Trophoblast cell (in vitro differentiated cells and primary cell): ENCODE data around the gene CDHR3.

Experiments
- DNase-seq, 2 donors: peaks; one replicate each; pipeline ENCODE4 v3.0.0-alpha.2; 2016
- H2AFZ ChIP-seq: 2 replicates; pipeline ENCODE4 v1.6.1; 2013; ENCODE audit warnings: low read length, moderate library complexity, mild to moderate bottlenecking; ENCODE audit not compliant: insufficient read depth, poor library complexity
- H2AK5ac ChIP-seq: 2 replicates; pipeline ENCODE4 v1.6.1; 2013; ENCODE audit warnings: mild to moderate bottlenecking, low read length
- H2BK120ac ChIP-seq: 2 replicates; pipeline ENCODE4 v1.6.1; 2013; ENCODE audit warnings: low read length, mild to moderate bottlenecking, moderate library complexity; ENCODE audit not compliant: insufficient read depth, poor library complexity
- H2BK12ac ChIP-seq: 2 replicates; pipeline ENCODE4 v1.6.1; 2013; ENCODE audit warnings: mild to moderate bottlenecking, low read length, moderate library complexity
- H2BK5ac ChIP-seq: 2 replicates; pipeline ENCODE4 v1.6.1; 2013; ENCODE audit warnings: low read length, low read depth, moderate library complexity, mild to moderate bottlenecking; ENCODE audit not compliant: poor library complexity
- H3K14ac ChIP-seq: 2 replicates; pipeline ENCODE4 v1.6.1; 2013; ENCODE audit warnings: mild to moderate bottlenecking, low read length
- H3K18ac ChIP-seq: 2 replicates; pipeline ENCODE4 v1.6.1; 2013; ENCODE audit warnings: mild to moderate bottlenecking, low read length
- H3K23ac ChIP-seq: 2 replicates; pipeline ENCODE4 v1.6.1; 2013; ENCODE audit warnings: low read length
- H3K27ac ChIP-seq: 2 replicates; pipeline ENCODE4 v1.5.1; 2013; ENCODE audit warnings: low read depth, mild to moderate bottlenecking, inconsistent platforms, low read length, moderate library complexity
- H3K27me3 ChIP-seq: 2 replicates; pipeline ENCODE4 v1.6.1; 2013; ENCODE audit warnings: inconsistent platforms, mild to moderate bottlenecking, low read length, moderate library complexity; ENCODE audit not compliant: insufficient read depth
- H3K36me3 ChIP-seq, 2 experiments: 1 replicate in 1 of 2; 2 replicates in 1 of 2; pipeline ENCODE4 v1.6.1; 2013; ENCODE audit warnings: low read length in 2 of 2, mild to moderate bottlenecking in 2 of 2, moderate library complexity in 1 of 2; ENCODE audit not compliant: insufficient read depth in 2 of 2, control insufficient read depth in 1 of 2
- H3K4ac ChIP-seq: 2 replicates; pipeline ENCODE4 v1.6.1; 2013; ENCODE audit warnings: low read depth, mild to moderate bottlenecking, low read length, moderate library complexity
- H3K4me1 ChIP-seq, 2 experiments: 1 replicate in 1 of 2; 2 replicates in 1 of 2; pipeline ENCODE4 v1.6.1; 2013; ENCODE audit warnings: low read length in 2 of 2, mild to moderate bottlenecking in 2 of 2, moderate library complexity in 1 of 2; ENCODE audit not compliant: insufficient read depth in 2 of 2, control insufficient read depth in 1 of 2
- H3K4me2 ChIP-seq: 2 replicates; pipeline ENCODE4 v1.6.1; 2013; ENCODE audit warnings: inconsistent platforms, mild to moderate bottlenecking, low read length, moderate library complexity
- H3K4me3 ChIP-seq: 2 replicates; pipeline ENCODE4 v1.5.1; 2013; ENCODE audit warnings: mild to moderate bottlenecking, low read depth, low read length, inconsistent platforms
- H3K79me1 ChIP-seq: one replicate; pipeline ENCODE4 v1.6.1; 2013; ENCODE audit warnings: low read length
- H3K79me2 ChIP-seq: 2 replicates; pipeline ENCODE4 v1.6.1; 2013; ENCODE audit warnings: low read length, mild to moderate bottlenecking; ENCODE audit not compliant: control insufficient read depth, insufficient read depth, poor library complexity
- H3K9ac ChIP-seq: 2 replicates; pipeline ENCODE4 v1.6.1; 2013; ENCODE audit warnings: mild to moderate bottlenecking, low read length
- H3K9me3 ChIP-seq: 2 replicates; pipeline ENCODE4 v1.6.1; 2013; ENCODE audit warnings: low read depth, mild to moderate bottlenecking, control low read depth, inconsistent platforms, low read length; ENCODE audit not compliant: insufficient read depth
- H4K12ac ChIP-seq: 2 replicates; pipeline ENCODE4 v1.6.1; 2013; ENCODE audit warnings: low read depth, mild to moderate bottlenecking, low read length, moderate library complexity
- H4K8ac ChIP-seq: 2 replicates; pipeline ENCODE4 v1.6.1; 2013; ENCODE audit warnings: low read depth, mild to moderate bottlenecking, low read length, moderate library complexity
- H4K91ac ChIP-seq: one replicate; pipeline ENCODE4 v1.6.1; 2013; ENCODE audit warnings: low read depth, mild to moderate bottlenecking, low read length, moderate library complexity
- WGBS: extraction: QIAGEN DNeasy Blood & Tissue Kit; methylation state at CpG from one replicate; pipeline ENCODE4 v1.1.7; 2013; ENCODE audit warnings: missing lambda C conversion rate; ENCODE audit not compliant: insufficient read length, insufficient coverage; ENCODE audit errors: extremely low coverage; 5-methylcytosine and 5-hydroxymethylcytosine counted together

The CDHR3 gene

DNA sequence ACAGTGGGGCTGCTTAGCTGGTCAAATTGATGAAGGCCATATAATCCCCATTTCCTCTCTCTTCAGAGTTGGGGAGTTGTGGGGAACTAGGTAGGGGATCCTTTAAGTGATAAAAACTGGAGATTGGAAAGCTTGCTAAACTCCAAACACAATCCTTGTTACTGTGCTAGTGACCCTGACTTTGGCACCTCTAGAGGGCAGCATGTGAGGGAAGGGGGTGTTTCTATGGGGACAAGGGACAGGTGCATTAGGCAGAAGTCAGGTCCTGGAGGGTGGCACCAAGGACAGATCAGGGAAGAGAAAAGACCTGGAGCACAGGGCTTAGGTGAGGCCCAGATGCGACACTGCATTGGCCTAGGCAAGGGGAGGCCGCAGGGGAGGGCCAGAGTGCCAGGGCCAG is 66.9 kb downstream of the CDHR3 start:
- no peak overlapping the region for H3K4me3 ChIP-seq
- H3K18ac ChIP-seq = no peak overlapping the region
- no peak overlapping the region for H2AK5ac ChIP-seq
- H3K4ac ChIP-seq = no peak overlapping the region
- H2BK5ac ChIP-seq = no peak overlapping the region
- no peak overlapping the region for H3K27ac ChIP-seq
- H3K23ac ChIP-seq = no peak overlapping the region
- no peak overlapping the region for H3K4me2 ChIP-seq
- DNase-seq = no peak
- H2BK12ac ChIP-seq = no peak overlapping the region
- no peaks in the 10 kb centered on the region for H3K4me1 ChIP-seq
- H4K91ac ChIP-seq = no peak overlapping the region
- H3K27me3 ChIP-seq = no peaks in the 10 kb centered on the region
- no peaks in the 10 kb centered on the region for H3K79me2 ChIP-seq
- H4K8ac ChIP-seq = no peak overlapping the region
- H4K12ac ChIP-seq = no peak overlapping the region
- H3K14ac ChIP-seq = no peak overlapping the region
- H3K79me1 ChIP-seq = no peaks in the 10 kb centered on the region
- H3K9ac ChIP-seq = no peak overlapping the region
- H3K36me3 ChIP-seq = no peaks in the 10 kb centered on the region
- H2AFZ ChIP-seq = no peak overlapping the region
- no CpG with 5 or more reads among the region's 2 CpGs for WGBS
- H2BK120ac ChIP-seq = no peak overlapping the region
- H3K9me3 ChIP-seq = peaks cover 2% of the 10 kb centered on the region

DNA sequence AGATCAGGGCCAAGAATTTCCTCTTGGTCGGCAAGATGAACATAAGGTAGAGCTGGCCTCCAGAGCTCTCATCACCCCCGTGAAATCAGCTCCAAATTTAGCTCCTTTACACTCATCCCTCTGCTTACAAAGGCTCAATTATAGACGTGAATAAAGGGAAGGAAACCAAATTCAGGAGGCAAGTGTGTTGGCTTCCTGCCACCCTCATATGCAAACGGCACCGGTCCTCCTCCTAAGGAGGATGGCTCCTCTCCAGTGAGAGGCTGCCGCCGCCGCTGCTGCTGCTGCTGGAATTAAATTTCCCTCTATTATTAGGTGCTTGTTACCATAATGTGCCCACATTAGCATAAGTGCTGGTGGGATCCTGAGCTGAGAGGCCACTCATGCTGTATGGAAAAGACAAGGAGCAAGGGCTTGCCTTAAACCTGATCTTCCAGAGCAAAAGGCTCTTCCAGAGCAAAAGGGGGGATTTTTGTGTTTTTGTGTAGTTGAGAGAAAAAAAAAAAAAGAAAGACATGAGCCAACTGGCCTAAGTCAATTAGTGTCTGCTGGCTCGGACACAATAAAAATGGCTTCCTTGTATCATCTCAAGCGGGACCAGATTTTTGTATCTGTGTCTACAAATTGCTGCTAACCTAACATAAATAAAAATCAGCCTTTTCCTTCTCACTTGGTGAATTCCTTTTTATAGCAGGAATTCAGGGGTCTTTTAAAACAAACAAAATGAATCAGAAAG is 68.4 kb downstream of the CDHR3 start:
- Histone ChIP-seq H3K14ac (no peak overlapping the region), H4K12ac (no peak overlapping the region)

DNA sequence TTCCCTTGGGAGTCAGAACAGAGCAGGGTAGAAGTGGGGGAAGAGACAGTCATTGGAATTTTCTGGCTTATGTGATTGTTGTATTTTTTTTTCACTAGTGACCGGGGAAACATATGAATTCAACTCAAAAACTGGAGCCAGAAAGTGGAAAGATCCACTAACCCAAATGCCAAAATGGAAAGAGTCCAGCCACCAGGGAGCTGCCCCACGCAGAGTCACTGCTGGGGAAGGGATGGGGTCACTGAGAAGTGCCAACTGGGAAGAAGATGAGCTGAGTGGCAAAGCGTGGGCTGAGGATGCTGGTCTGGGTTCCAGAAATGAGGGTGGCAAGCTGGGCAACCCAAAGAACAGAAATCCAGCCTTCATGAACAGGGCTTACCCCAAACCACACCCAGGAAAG is 69.2 kb downstream of the CDHR3 start:
- Histone ChIP-seq H3K79me1 (no peaks in the 10 kb centered on the region), H3K36me3 (no peaks in the 10 kb centered on the region), H2BK5ac (no peak overlapping the region), H3K14ac (no peak overlapping the region), H3K27me3 (no peaks in the 10 kb centered on the region), H2AK5ac (no peak overlapping the region), H2BK120ac (no peak overlapping the region), H3K4me3 (no peak overlapping the region), H3K4ac (no peak overlapping the region), H3K9ac (no peak overlapping the region), H3K18ac (no peak overlapping the region), H3K79me2 (no peaks in the 10 kb centered on the region), H4K12ac (no peak overlapping the region), H3K9me3 (no peaks in the 10 kb centered on the region), H3K4me1 (no peaks in the 10 kb centered on the region), H3K27ac (no peak overlapping the region), H3K4me2 (no peak overlapping the region), H4K91ac (no peak overlapping the region), H2AFZ (no peak overlapping the region), H2BK12ac (no peak overlapping the region), H4K8ac (no peak overlapping the region), H3K23ac (no peak overlapping the region)
- no peak for DNase-seq
- no CpG with 5 or more reads among the region's 3 CpGs for WGBS

More for the DNA sequence above, 68.4 kb downstream of the CDHR3 start:
- no peak for DNase-seq
- H3K79me1 ChIP-seq = no peaks in the 10 kb centered on the region
- peaks cover 2% of the 10 kb centered on the region for H3K9me3 ChIP-seq
- no peak overlapping the region for H3K23ac ChIP-seq
- no peak overlapping the region for H4K8ac ChIP-seq
- H3K27me3 ChIP-seq = no peaks in the 10 kb centered on the region
- WGBS = no CpG with 5 or more reads among the region's 10 CpGs
- H3K4ac ChIP-seq = no peak overlapping the region
- no peaks in the 10 kb centered on the region for H3K79me2 ChIP-seq
- no peak overlapping the region for H4K91ac ChIP-seq
- H3K36me3 ChIP-seq = no peaks in the 10 kb centered on the region
- H3K4me1 ChIP-seq = no peaks in the 10 kb centered on the region
- H2BK5ac ChIP-seq = no peak overlapping the region
- no peak overlapping the region for H2BK12ac ChIP-seq
- H2AK5ac ChIP-seq = no peak overlapping the region
- H2AFZ ChIP-seq = no peak overlapping the region
- H2BK120ac ChIP-seq = no peak overlapping the region
- no peak overlapping the region for H3K18ac ChIP-seq
- H3K4me2 ChIP-seq = no peak overlapping the region
- H3K4me3 ChIP-seq = no peak overlapping the region
- no peak overlapping the region for H3K9ac ChIP-seq
- no peak overlapping the region for H3K27ac ChIP-seq

DNA sequence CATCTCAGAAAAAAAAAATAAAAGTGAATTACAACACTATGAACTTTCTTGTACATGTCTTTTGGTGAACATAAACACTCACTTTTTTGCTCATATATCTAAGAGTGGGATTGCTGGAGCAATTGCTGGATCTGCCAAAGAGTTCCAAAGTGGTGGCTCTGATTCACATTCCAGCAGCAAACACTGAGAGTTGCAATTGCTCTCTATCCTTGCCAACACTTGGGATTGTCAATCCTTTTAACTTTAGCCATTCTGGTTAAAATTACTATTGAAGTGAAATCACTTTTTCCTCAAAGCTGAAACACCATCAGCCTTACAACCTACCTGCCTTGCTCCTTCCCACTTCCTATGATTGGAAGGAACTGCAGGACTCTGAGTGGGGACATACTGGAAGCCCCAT is 70.7 kb downstream of the CDHR3 start:
- H3K4me2 ChIP-seq = no peak overlapping the region
- DNase-seq = no peak
- no peak overlapping the region for H3K4me3 ChIP-seq
- H3K4me1 ChIP-seq = peaks cover 0 to under 1% of the 10 kb centered on the region in 2 experiments
- no peak overlapping the region for H4K12ac ChIP-seq
- H3K79me1 ChIP-seq = no peaks in the 10 kb centered on the region
- H3K36me3 ChIP-seq = no peaks in the 10 kb centered on the region
- no peaks in the 10 kb centered on the region for H3K9me3 ChIP-seq
- no peak overlapping the region for H3K23ac ChIP-seq
- no peak overlapping the region for H3K18ac ChIP-seq
- H3K9ac ChIP-seq = no peak overlapping the region
- H2AFZ ChIP-seq = no peak overlapping the region
- no peak overlapping the region for H2BK5ac ChIP-seq
- no peak overlapping the region for H2BK12ac ChIP-seq
- H2BK120ac ChIP-seq = no peak overlapping the region
- no peak overlapping the region for H4K8ac ChIP-seq
- no peak overlapping the region for H3K27ac ChIP-seq
- H4K91ac ChIP-seq = no peak overlapping the region
- no peaks in the 10 kb centered on the region for H3K27me3 ChIP-seq
- no peak overlapping the region for H3K4ac ChIP-seq
- no peaks in the 10 kb centered on the region for H3K79me2 ChIP-seq
- H2AK5ac ChIP-seq = no peak overlapping the region
- H3K14ac ChIP-seq = no peak overlapping the region
